AG04449 (cell line): Measurements from ENCODE around the gene POGLUT3.

Experiments
- CTCF ChIA-PET: fragments of 350-600 bp; formaldehyde crosslinking; extraction: SDS; loops from one replicate; lab custom pipeline; 2021; ENCODE audit warnings: antibody characterized with exemption; lab: Yijun Ruan, JAX
- POLR2A ChIA-PET: fragments of 400-600, 350-600 bp; formaldehyde crosslinking; extraction: SDS; loops from one replicate; lab custom pipeline; 2020; ENCODE audit warnings: antibody characterized with exemption, inconsistent platforms; lab: Yijun Ruan, JAX
- DNase-seq: peaks from one replicate; pipeline ENCODE4 v3.0.0-alpha.2; 2010; ENCODE audit warnings: low read depth, low spot score
- H3K4me3 ChIP-seq: 2 replicates; pipeline ENCODE4 v1.5.1; 2011; ENCODE audit warnings: low read depth, mild to moderate bottlenecking, control low read depth, low read length
- CTCF ChIP-seq: IDR thresholded peaks from one replicate; pipeline ENCODE4 v1.5.1; 2011; ENCODE audit warnings: mild to moderate bottlenecking, moderate library complexity, low read length, control low read depth, inconsistent platforms; ENCODE audit not compliant: insufficient read depth; ENCODE audit errors: missing control alignments

POGLUT3 gene

GRCh38 chr11:108525161-108525560 lies 27.0 kb upstream of the POGLUT3 start:
- TF ChIP-seq CTCF: no peak
- no peak for DNase-seq
- H3K4me3 ChIP-seq: no peak overlapping the region
- ChIA-PET CTCF (interaction anchor here (1.2 kb wide), 1 partner anchor 22 kb away, joined by 3 read pairs; no protein-coding TSS in a partner anchor), POLR2A (no interaction called here)

- DNase-seq: no peak
- no peak for TF ChIP-seq CTCF
- ChIA-PET POLR2A (no interaction called here), CTCF (no interaction called here)
- H3K4me3 ChIP-seq: no peak overlapping the region
Observed at GRCh38 chr11:108524422-108524821, 26.2 kb upstream of the POGLUT3 start.

GRCh38 chr11:108522318-108522717 lies 24.1 kb upstream of the POGLUT3 start:
- no peak overlapping the region for H3K4me3 ChIP-seq
- no peak for DNase-seq
- ChIA-PET POLR2A (no interaction called here), CTCF (no interaction called here)
- no peak for TF ChIP-seq CTCF

- POLR2A ChIA-PET: no interaction called here
- no peak for DNase-seq
- no peak for TF ChIP-seq CTCF
- H3K4me3 ChIP-seq: no peak overlapping the region
- CTCF ChIA-PET: no interaction called here
Observed at GRCh38 chr11:108518581-108518980, 20.4 kb upstream of the POGLUT3 start.

GRCh38 chr11:108516125-108516524 lies 17.9 kb upstream of the POGLUT3 start:
- CTCF ChIA-PET: no interaction called here

GRCh38 chr11:108512708-108513107 lies 14.5 kb upstream of the POGLUT3 start:
- no peak for DNase-seq
- no peak for TF ChIP-seq CTCF
- ChIA-PET CTCF (no interaction called here), POLR2A (no interaction called here)
- H3K4me3 ChIP-seq: no peak overlapping the region

More at GRCh38 chr11:108516125-108516524, 17.9 kb upstream of the POGLUT3 start:
- no peak for DNase-seq
- TF ChIP-seq CTCF: no peak
- POLR2A ChIA-PET: no interaction called here
- H3K4me3 ChIP-seq: no peak overlapping the region
